Measurements from ENCODE around the gene CD300A.

Gene CD300A

DNA sequence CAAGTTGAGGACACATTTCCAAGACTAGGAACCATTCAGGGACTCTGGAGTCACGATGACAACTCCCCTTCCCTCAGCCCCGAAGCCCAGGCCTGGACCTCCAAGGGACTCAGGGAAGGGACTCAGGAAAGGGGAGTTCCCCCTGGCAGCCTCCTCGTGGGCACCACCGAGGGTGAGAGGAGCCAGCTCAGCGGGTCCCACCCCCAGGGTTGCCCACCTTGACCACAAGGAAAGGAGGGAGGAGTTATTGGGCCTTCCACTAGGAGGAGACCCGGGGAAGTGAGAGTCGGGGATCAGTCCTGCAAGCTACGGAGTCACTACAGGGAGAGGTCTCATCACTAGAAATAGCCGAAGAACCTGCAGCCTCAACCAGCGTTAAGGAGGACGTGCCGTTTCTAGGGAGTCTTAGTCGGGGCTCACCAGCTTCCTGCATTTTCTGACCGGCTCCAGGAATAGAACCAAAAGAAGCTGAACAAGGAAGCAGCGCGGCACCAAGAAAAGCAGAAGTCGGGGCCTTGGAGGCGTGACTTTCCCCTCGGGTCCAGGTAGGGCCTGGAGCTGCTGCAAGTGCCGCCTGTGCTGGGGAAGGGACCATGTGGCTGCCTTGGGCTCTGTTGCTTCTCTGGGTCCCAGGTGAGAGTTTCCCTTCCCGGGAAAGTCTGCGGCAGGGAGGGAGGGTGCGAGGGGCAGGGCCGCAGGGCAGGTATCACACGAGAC lies at the start of gene CD300A:
Gene CD300A (plus strand): TSS at position 524 of the 717 bp plus-strand sequence. CDS start 70 bp downstream, at position 594.
- no peak for DNase-seq

DNA sequence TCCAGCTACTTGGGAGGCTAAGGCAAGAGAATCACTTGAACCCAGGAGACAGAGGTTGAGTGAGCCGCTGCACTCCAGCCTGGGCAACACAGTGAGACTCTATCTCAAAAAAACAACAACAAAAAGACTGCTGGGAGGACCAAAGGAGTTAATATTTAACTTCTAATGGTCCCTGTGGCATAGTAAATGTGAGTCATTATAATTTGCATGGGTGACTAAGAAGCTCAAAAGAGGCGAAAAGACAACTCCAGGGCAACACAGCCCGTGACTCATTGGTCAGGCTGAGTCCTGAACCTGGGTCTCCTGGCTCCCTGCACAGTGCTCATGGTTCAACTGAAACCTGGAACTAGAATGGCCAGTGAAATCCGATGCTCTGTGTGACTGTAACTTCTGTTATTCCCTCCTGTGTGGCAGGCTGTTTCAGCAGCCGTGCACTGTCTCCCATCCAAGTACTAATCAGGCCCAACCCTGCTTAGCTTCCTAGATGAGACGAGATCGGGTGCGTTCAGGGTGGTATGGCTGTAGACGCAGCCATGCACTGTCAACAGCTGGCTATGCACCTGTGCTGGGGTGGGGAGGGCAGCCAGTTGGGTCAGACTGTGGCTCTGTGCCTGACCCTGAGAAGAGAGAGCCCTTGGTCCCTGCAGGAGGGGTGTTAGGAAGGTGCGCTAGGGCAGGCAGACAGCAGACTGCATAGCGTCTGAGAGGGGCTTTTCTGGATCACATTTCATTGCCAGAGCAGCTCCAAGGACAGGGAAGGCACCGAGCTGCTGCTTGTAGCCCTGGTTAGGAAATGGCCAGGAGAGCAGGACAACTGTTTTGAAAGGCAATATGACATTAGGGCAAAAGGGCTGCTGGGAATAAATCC lies 49.0 kb upstream of the CD300A start:
- DNase-seq = no peak

DNA sequence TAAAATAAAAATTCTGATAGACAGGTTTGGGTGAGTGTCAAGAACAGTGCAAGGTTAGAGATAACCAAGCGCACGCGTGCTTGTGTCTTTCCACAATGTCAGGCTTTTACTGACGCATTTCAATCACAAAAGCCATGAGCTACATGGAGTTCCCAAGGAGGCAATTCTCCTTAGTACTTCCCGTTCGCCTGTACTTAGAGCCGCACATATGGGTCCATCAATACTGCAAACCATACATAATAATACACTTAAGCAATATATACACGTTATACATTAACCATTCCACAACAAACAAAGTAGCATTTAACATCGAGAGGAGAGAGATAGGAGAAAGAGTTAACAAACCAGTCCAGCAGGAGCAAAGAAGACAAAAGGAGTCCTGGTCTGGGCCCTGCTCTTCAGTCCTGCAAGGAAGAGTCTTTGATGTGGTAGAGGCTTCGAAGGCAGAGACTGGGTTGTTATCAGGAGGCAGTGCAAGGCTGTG lies 46.5 kb upstream of the CD300A start:
- no peak for DNase-seq

DNA sequence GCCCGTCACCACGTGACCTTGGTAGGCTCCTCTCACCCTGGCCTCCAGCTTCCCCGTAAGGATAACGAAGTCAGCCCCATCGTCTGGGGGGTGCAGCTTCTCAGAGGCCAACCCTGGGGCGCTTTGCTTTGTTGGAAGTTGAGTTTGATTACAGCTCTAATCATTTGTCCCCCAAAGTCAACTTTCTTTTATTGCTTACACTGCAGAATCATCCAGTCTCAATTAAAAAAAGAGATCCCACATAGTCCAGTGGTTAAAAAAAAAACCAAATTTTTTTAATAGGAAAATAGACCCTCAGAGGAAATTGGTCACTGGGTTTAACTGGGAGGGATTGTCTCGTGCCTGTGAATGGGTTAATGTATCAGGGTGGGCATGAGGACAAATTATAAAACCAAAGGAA lies 42.3 kb upstream of the CD300A start:
- no peak for DNase-seq

DNA sequence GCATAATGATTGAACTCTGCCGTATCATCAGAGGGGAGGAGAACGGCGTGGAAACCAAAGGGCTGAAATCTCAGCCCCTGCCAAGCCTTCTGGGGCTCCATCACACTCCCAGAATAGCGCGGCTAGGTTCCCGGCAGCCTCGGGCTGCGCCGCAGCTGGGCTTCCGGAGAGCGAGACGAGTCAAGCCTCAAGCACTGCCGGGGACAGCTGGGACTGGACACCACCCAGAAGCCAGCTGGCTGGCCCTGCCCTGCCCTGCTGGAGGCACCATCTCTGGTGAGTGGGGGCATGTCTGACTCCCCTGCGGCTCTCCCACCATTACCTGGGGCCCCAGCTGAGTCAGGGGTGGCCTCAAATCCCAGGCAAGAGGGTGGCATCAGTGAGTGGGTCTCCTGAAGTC lies 41.8 kb upstream of the CD300A start:
- DNase-seq = no peak

DNA sequence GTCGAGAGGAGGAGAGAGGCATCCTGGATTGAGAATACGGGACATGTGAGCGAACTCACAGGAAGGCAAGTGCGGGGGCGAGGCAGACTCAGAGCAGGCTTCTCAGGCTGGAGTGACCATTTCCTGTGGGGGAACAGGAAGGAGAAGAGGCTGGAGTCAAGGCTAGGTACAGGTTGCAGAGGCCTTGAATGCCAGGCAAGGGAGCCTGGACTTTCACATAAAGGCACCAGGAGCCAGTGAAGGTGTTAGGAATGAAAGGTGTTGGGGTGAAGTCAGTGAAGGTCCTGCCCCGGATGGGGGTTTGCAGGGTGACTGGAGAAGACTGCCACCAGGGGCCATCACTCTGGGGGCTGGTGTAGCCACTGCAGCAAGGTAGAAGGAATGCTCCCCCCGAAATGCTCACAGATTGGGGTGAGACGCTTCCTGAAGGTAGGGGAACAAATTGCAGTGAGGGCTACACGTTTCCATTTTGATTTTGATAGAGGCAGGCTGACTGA lies 39.8 kb upstream of the CD300A start:
- no peak for DNase-seq

DNA sequence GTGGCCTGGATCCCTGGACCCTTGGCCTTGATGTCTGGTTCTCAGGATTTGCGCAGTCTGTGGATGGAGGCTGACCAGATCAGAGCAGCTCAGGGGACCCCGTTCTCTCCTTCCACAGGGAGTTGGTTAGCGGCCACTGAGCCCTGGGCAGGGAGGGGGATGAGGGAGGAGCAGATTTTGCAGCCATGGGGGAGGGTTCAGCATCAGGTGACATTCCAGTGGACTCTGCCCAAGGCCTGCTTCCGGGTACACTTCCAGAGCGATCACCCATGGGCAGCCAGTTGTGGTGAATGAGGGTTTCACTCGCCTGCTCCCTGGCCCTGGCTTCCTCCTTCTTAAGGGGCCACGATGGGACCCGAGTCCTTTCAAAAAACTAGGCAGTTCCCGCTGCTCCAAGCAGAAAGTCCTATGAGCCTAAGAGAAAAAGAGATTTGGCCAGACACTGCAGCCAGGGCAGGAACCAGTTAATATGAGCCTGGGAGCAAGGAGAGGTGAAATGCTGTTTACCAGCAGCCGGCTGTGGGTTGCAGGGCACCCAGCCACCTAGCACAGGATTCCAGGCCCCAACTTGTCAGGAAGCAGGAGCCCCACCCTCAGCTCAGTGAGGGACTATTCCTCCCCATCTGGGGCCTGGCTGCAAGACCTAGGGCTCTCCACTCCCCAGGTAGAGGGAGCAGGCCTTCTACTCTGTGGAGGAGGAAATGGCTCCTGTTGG lies 39.2 kb upstream of the CD300A start:
- DNase-seq = no peak

DNA sequence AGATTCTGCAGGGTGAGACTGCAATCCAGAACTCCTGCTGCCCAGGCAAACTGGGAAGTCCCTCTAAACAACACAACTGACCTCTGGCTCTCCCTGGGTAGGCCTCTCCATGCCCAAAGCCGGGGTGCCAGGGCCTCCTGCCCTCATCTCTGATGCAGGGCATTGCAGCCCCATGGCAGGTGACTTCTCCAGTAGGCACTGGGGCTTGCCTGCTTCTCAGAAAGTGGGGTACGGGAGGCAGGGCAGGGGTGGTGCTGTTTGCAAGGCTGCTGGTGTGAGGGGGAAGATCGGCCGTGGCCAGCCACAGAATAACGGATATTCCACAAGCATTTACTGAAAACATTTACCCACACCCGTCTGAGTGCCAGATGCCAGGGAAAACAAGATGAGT lies 38.7 kb upstream of the CD300A start:
- no peak for DNase-seq

DNA sequence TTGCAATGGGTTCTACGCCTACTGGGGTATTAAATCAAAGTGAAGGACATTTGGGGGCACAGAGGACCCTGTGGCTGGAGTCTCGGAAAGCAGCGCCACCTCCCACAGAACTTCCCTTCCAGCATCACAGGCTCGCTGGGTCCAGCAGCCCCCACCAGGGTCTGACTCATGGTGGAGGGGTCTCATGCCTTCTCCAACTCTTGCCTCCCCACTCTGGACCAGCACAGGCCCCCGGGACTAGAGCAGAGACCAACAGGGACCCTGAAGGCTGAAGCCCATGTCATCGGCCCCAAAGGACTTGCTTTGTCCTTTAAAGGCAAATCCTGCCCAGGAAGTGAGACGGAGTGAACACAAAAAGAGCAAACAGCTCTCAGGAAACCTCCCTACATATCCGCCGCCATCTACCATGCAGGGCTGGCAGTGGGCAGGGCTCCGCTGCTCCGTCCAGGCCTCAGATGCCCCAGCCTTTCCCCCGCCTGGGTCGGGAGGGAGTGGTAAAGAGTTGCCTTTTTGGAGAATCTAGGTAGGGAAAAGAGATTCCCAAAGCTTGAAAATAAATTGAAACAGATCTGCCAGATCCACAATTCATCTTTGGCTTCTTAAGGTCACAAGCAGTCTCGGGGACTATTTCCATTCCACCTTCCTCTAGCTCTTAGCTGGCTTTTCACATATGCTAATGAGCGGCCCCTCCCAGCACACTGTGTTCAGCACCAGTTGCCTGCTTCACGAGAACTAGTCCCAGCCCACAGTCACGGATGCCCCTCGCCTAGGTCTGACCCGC lies 36.6 kb upstream of the CD300A start:
- no peak for DNase-seq

DNA sequence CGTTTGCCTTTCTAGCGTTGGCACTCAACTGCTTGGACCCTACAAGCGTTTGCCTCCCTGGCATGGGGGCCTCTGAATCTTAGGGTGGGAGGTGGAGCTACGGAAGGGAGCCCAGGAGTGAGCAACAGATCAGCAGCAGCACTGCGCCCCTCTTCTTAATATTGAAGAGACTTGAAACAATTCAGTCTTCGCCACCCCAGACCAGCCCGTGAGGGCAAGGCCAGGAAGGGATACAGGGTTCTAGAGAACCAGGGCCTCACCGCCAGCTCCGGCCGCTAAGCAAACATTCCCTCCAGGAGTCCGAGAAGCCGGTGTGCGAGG lies 36.1 kb upstream of the CD300A start:
- no peak for DNase-seq

DNA sequence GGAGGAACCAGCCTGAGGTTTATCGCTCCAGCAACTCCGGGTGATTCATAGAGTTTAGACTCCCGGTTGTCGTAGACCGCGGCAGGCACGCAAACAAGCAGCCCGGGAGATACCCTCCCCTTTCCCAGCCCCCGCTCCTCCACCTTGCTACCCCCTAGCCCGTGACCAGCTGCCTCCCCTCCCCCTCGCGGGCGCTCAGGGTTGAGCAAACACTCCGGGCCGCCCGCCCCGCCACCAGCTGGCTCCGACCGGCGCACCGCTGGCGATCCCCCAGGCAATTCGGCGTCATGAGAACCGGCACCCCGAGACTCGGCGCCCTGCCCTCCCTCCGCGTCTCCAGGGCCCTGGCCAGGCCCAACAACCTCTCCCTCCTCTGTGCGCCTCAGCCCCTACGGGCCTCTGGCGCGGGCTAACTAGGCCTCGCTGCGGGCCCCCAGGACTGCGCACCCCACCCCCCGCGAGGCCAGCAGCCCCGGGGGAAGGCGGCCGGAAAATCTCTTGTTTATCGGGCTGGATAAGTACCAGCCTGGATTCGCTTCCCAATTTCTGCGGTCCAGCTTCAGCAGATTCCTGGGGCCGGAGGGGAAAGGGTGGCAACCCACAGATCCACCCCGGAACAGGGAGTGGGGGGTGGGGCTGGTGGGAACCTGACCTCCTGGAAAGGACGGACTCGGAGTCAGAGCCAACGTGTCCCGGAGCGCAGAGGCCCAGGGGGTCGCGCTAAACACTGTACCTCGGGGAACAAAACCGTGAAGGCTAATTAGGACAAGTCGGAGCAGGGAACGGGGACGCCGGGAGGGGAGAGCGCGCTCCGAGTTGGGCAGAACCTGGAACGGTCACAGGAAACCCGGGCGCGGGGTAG lies 35.5 kb upstream of the CD300A start:
- no peak for DNase-seq

DNA sequence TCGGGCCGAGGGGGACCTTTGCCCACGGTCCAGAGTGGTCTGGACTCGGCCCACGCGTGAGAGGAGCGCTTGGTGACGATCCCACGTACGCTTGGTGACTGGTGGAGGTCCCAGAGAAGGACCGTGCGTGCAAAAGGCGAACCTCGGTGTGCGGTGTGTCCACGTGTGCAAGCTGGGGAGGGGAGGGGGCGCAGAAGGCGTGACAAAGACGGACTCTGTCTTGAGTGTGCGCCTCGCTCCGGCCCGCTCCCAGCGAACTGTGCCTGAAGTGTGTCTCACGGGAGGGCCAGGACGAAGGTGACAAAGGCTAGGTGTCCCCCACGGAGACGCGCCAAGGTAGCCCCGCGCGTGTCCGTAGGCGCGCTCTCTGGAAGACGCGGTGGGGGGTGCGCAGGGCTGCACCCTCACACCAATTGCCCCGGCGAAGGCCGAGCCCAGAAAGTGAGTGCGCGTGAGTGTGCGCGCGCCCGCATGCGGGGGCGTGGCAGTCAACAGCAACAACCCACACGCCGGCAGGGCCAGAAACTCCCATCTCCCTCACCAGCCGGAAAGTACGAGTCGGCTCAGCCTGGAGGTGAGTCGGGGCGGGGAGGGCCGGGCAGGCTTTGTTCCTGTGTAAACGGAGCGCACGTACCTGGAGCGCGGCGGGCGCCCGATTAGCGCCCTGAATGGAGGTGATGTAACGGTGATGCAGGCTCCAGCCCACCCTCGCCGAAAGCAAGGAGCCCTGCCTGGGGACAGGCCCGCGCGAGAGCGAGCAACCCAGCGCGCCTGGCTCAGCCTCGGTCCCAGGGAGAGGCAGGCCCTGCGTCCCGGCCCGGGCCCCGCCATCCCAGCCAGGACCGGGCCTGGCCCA lies 34.6 kb upstream of the CD300A start, which contains the start of gene GPRC5C:
Gene GPRC5C (plus strand): TSS at position 521 of the 856 bp plus-strand sequence. CDS start 7,689 bp downstream, outside the sequence.
- DNase-seq = no peak

DNA sequence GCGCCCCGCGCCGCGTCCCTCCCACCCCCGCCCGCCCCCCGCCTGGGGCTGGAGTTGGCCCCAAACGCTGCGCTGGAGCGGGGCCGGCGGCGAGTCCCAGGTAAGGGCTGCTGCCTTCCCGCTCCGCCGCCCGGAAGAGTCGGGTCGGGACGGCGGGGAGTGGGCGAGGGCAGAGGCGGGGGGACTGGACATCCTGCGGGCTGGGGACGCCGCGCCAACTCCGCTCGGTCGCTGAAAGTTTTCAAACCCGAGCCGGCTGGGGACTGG lies 34.1 kb upstream of the CD300A start:
- DNase-seq = no peak

DNA sequence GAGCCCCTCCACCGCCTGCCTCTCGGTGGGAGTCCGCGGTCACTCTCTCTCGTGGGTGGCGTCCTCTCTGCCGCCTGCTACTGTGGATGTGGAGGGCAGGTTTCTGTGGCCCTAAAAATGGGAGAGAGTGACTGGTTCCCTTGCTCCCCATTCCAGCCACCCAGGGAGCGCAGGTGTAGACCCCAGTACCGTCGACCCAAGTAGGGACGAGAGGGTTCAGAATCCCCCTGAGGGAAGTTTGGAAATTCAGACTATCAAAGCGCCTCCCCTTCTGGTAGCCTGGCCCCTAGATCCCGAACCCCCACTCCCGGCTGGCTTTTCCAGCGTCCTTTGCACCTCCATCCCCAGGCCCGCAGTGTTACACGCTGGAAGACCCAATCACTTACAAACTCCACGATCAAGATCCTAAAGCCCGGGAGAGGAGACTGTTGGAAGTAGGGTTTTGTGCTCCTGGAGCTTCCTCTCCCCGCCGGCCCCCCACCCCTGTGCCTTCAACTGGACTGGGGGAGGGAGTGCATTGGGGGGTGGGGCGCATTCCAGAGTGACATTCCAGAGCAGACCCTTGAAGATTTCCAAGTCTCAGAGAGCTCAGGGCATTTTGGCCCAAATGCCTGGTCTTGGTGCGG lies 33.6 kb upstream of the CD300A start:
- no peak for DNase-seq

DNA sequence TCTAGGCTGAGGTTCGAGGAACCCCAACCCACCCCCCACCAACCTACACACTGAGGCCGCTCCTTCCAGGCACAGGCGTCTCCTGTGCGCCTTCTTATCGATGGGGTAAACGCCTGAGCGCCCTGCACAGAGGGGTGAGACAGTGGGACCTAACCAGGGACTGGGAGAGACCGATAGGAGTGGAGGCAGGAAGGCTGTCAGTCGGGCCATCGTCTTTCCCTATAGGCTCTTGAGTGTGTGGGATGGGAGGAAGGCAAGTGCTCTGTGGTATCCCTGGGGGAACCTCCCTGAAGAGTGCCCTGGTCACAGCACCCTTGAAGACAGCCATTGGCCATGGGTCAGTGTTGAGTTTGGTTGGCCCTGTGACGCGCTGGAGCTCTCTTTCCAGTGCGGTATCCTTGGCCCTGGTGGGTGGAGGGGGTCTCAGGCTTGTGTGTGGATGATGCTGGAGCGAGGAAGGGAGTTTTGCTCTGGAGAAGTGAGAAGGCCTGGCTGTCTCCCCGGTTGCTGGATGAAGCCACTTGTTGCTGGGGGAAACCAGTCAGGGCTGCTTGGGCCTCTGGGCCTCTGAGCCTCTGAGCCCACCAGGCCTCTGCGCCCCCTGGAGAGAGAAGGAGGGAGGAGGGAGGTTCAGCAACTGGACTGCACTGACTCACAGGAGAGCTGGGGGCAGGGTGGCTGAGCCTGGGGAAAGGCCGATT lies 32.9 kb upstream of the CD300A start:
- DNase-seq = no peak

DNA sequence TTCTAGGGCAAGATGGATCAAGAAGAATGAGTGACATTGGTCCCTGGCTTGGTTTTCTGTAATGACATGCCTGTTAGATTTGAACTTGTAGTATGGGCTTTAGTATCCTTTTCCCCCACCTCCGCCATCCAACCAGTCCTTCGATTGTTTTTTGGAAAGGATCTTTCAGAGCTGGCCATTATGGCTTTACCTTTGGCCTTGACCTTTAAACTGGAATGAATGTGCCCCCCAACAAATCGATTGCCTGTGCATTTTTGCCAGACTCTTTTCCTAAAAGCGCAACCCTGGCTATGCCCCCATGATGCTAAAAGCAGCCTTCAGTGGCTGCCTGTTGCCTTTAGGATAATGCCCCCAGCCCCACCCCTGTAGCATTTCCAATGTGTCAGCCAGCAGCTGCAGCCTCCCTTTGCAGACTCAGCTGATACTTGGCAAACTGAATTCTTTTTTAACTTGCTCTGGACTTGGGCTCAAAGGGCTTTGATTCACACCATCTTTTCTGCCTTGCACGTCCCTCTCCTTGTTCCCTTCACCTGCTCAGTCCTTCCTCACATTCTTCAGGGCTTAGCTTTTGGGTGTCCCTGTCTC lies 30.6 kb upstream of the CD300A start:
- DNase-seq = no peak

DNA sequence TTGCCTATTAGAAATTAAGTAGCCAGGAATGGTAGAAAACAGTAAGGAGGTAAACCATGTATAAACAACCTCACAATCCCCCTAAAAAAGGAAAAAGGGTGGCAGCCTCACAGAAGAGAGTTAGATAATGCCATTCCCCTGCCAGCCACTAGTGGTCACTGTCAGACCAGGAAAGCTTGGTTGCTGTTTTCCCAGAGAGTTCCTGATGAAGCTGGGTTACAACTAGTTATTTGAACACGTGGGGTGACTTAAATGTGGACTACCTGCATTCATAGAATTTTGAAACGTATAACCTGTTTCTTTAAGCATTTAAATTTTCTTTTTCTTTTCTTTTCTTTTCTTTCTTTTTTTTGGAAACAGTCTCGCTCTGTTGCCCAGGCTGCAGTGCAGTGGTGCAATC lies 28.7 kb upstream of the CD300A start:
- no peak for DNase-seq

DNA sequence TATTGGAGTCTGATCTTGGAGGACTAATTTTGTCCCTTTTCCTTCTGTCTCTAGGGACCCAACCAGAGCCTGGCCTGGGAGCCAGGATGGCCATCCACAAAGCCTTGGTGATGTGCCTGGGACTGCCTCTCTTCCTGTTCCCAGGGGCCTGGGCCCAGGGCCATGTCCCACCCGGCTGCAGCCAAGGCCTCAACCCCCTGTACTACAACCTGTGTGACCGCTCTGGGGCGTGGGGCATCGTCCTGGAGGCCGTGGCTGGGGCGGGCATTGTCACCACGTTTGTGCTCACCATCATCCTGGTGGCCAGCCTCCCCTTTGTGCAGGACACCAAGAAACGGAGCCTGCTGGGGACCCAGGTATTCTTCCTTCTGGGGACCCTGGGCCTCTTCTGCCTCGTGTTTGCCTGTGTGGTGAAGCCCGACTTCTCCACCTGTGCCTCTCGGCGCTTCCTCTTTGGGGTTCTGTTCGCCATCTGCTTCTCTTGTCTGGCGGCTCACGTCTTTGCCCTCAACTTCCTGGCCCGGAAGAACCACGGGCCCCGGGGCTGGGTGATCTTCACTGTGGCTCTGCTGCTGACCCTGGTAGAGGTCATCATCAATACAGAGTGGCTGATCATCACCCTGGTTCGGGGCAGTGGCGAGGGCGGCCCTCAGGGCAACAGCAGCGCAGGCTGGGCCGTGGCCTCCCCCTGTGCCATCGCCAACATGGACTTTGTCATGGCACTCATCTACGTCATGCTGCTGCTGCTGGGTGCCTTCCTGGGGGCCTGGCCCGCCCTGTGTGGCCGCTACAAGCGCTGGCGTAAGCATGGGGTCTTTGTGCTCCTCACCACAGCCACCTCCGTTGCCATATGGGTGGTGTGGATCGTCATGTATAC lies 26.5 kb upstream of the CD300A start:
- no peak for DNase-seq
